ENCODE data around the gene TAF10. TPM values are rescaled to one million over a fixed set of nuclear protein-coding genes. Genes with fewer than 3 reads are reported as not detected.

Gene TAF10
- total and polyA plus RNA-seq, 4 experiments from 2014 or later: 116 to 367 (median 145) TPM

DNA sequence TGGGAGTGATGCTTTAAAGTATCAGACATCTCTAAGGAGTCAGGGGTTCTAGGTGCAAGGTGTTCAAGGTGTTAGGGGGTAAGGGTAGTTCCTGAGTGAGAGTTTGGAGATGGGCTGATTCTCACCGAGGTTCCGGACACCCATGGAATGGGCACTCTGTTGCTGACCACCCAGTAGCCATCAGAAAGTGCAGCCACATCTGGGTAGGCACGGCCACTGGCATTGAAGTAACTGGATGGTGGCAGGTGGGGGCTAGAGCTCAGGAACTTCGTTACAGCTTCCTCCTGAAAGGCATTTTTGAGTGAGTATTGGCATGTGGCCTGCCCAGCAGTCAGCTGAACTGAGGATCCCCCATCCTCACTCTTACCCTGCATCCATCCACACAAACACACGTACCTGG, 3.0 kb upstream of the TAF10 start:
- Histone ChIP-seq H3K36me3 (ENCODE audit: insufficient read depth, low read length) (peaks cover 23% of the 10 kb centered on the region), H3K4me3 (ENCODE audit: low read length in 2 of 2) (no peak overlapping the region), H3K9me3 (ENCODE audit: control insufficient read depth in 1 of 2, low read length in 2 of 2) (no peaks in the 10 kb centered on the region), H3K27me3 (ENCODE audit: insufficient read depth, low read length) (no peaks in the 10 kb centered on the region), H3K4me1 (ENCODE audit: insufficient read depth, low read length) (peaks cover 55% of the 10 kb centered on the region), H3K27ac (ENCODE audit: low read depth, low read length) (no peak overlapping the region)
- peak overlapping the region in 3 of 7 donors; percentile 30 to 55 (median 39) for H3K27ac Mint-ChIP-seq
- H3K4me3 Mint-ChIP-seq: no peak overlapping the region
- H3K4me1 Mint-ChIP-seq: peaks cover 6 to 24% (median 17%) of the 10 kb centered on the region in 4 donors
- H3K9me3 Mint-ChIP-seq: no peaks in the 10 kb centered on the region
- peaks cover 14 to 25% of the 10 kb centered on the region in 2 donors for H3K36me3 Mint-ChIP-seq
- intact Hi-C loops (cut with micrococcal nuclease): loop anchor here (10.0 kb wide), 1 partner anchor 200 kb away; the partner anchor contains the start of gene APBB1
- ChIA-PET CTCF (ENCODE audit: partially characterized antibody) (interaction anchor here (4.6 kb wide), 1 partner anchor 11 kb away, joined by 37 read pairs; the partner anchor contains the start of genes ILK and RRP8), POLR2A (ENCODE audit: partially characterized antibody) (interaction anchor here (1.5 to 9.0 kb wide), 3 partner anchors 8 to 69 kb away, joined by 3 to 172 read pairs (median 132); partner anchors contain the start of genes ILK, MRPL17 and RRP8)
- H3K27me3 Mint-ChIP-seq: no peaks in the 10 kb centered on the region
- no peak for DNase-seq

DNA sequence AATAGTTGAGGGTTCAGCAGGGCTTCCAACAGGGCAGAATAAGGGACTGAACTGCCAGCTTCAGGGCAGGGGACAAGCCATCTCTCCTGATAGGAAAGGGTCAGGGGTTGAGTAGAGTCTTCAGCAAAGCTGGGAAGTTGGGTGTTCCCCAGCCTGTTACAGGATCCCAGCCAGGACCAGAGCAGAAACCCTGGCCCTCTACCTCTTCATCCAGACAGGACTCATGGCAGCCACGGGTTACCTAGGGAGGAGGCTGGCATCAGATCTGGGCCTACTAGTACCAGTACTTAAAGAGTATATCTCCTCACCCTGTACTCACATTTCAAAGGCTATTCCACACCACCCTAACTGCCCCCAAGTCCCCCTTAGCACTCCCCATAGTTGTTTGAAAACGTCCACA, 2.4 kb upstream of the TAF10 start:
- no peak overlapping the region for H3K27ac ChIP-seq (ENCODE audit: low read depth, low read length)
- ChIA-PET CTCF (ENCODE audit: partially characterized antibody) (interaction anchor here (1.1 to 4.6 kb wide), 3 partner anchors 11 to 69 kb away, joined by 5 to 37 read pairs (median 28); partner anchors contain the start of genes ILK, MRPL17 and RRP8), POLR2A (ENCODE audit: partially characterized antibody) (interaction anchor here (4.5 to 9.0 kb wide), 2 partner anchors 11 to 69 kb away, joined by 69 to 172 read pairs; partner anchors contain the start of genes ILK, MRPL17 and RRP8)
- no peak overlapping the region for H3K4me3 ChIP-seq (ENCODE audit: low read length in 2 of 2)
- no peaks in the 10 kb centered on the region for H3K27me3 ChIP-seq (ENCODE audit: insufficient read depth, low read length)
- Mint-ChIP-seq H3K4me3 (no peak overlapping the region), H3K27ac (peak overlapping the region in 1 of 7 donors; percentile 55), H3K4me1 (peaks cover 6 to 30% (median 18%) of the 10 kb centered on the region in 4 donors), H3K27me3 (no peaks in the 10 kb centered on the region), H3K36me3 (peaks cover 20 to 31% of the 10 kb centered on the region in 2 donors), H3K9me3 (no peaks in the 10 kb centered on the region)
- peaks cover 29% of the 10 kb centered on the region for H3K36me3 ChIP-seq (ENCODE audit: insufficient read depth, low read length)
- no peaks in the 10 kb centered on the region for H3K9me3 ChIP-seq (ENCODE audit: control insufficient read depth in 1 of 2, low read length in 2 of 2)
- no peak for DNase-seq
- intact Hi-C loops (cut with micrococcal nuclease): loop anchor here (10.0 kb wide), 1 partner anchor 200 kb away; the partner anchor contains the start of gene APBB1
- H3K4me1 ChIP-seq (ENCODE audit: insufficient read depth, low read length): peaks cover 53% of the 10 kb centered on the region

DNA sequence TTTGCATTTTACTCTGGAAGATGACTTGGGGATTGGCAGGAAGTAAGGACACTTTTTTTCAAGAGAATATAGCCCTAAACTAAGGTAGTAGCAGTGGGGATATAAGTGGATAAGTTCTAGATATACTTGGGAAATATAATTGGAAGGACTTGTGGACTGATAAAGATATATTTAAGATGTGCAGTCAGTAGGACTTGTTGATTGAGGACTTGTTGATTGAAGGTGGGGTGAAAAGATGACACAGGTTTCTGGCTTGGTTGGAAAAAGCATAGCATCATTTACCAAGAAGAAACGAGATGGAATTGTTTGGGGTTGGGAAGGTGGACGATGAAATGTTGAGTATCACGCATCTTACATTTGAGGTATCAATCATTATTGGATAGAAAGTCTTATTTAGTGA, 1.5 kb upstream of the TAF10 start:
- Mint-ChIP-seq H3K4me3 (no peak overlapping the region), H3K27me3 (no peaks in the 10 kb centered on the region), H3K4me1 (peaks cover 6 to 36% (median 21%) of the 10 kb centered on the region in 4 donors), H3K9me3 (no peaks in the 10 kb centered on the region), H3K27ac (no peak overlapping the region), H3K36me3 (peaks cover 21 to 39% of the 10 kb centered on the region in 2 donors)
- intact Hi-C loops (cut with micrococcal nuclease): loop anchor here (2.0 to 10.0 kb wide), 3 partner anchors 133 to 223 kb away; partner anchors contain the start of genes APBB1 and SMPD1
- peak overlapping the region; percentile 87 for H3K27ac ChIP-seq (ENCODE audit: low read depth, low read length)
- DNase-seq: no peak
- peaks cover 39% of the 10 kb centered on the region for H3K36me3 ChIP-seq (ENCODE audit: insufficient read depth, low read length)
- H3K4me1 ChIP-seq (ENCODE audit: insufficient read depth, low read length): peaks cover 51% of the 10 kb centered on the region
- ChIA-PET CTCF (ENCODE audit: partially characterized antibody) (interaction anchor here (0.8 to 4.6 kb wide), 12 partner anchors 8 to 196 kb away, joined by 3 to 56 read pairs (median 8); partner anchors contain the start of genes ARFIP2, ILK, MRPL17 and RRP8), POLR2A (ENCODE audit: partially characterized antibody) (interaction anchor here (1.1 to 9.0 kb wide), 17 partner anchors 8 to 223 kb away, joined by 3 to 172 read pairs (median 12); partner anchors contain the start of genes ILK, MRPL17, RRP8 and SMPD1)
- no peak overlapping the region for H3K4me3 ChIP-seq (ENCODE audit: low read length in 2 of 2)
- H3K9me3 ChIP-seq (ENCODE audit: control insufficient read depth in 1 of 2, low read length in 2 of 2): no peaks in the 10 kb centered on the region
- no peaks in the 10 kb centered on the region for H3K27me3 ChIP-seq (ENCODE audit: insufficient read depth, low read length)

DNA sequence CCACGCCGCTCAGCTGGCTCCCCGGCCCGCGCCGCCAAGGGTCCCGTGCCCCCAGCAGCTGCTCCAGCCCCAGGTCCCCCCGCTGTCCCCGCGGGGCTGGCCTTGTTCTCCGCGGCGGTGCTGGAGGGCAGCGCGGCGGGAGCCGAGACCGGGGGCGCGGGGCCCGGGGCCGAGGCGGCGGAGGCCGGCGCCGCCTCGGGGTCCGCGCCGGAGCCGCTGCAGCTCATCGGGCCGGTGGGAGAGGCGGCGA, 128 bp downstream of the TAF10 start:
- intact Hi-C loops (cut with micrococcal nuclease): loop anchor here (1.0 to 10.0 kb wide), 5 partner anchors 8 to 221 kb away; partner anchors contain the start of genes APBB1, MRPL17 and SMPD1
- H3K4me1 Mint-ChIP-seq: peaks cover 6 to 36% (median 28%) of the 10 kb centered on the region in 4 donors
- H3K36me3 Mint-ChIP-seq: peaks cover 21 to 50% of the 10 kb centered on the region in 2 donors
- H3K36me3 ChIP-seq (ENCODE audit: insufficient read depth, low read length): peaks cover 47% of the 10 kb centered on the region
- DNase-seq: no peak
- H3K9me3 Mint-ChIP-seq: no peaks in the 10 kb centered on the region
- peaks cover 51% of the 10 kb centered on the region for H3K4me1 ChIP-seq (ENCODE audit: insufficient read depth, low read length)
- peak overlapping the region in 1 of 2 donors; percentile 66 for H3K4me3 ChIP-seq (ENCODE audit: low read length in 2 of 2)
- CTCF ChIA-PET (ENCODE audit: partially characterized antibody): interaction anchor here (0.8 to 4.6 kb wide), 12 partner anchors 8 to 94 kb away, joined by 3 to 56 read pairs (median 9); partner anchors contain the start of genes ILK, MRPL17 and RRP8
- H3K27ac Mint-ChIP-seq: peak overlapping the region in 6 of 7 donors; percentile 95 to 97 (median 97)
- H3K4me3 Mint-ChIP-seq: peak overlapping the region; percentile 87 to 94 (median 91)
- H3K27me3 ChIP-seq (ENCODE audit: insufficient read depth, low read length): no peaks in the 10 kb centered on the region
- no peaks in the 10 kb centered on the region for H3K27me3 Mint-ChIP-seq
- H3K9me3 ChIP-seq (ENCODE audit: control insufficient read depth in 1 of 2, low read length in 2 of 2): no peaks in the 10 kb centered on the region
- peak overlapping the region; percentile 87 for H3K27ac ChIP-seq (ENCODE audit: low read depth, low read length)
- POLR2A ChIA-PET (ENCODE audit: partially characterized antibody): interaction anchor here (0.8 to 9.0 kb wide), 34 partner anchors 8 to 377 kb away, joined by 3 to 172 read pairs (median 4); partner anchors contain the start of genes APBB1, ARFIP2, DCHS1 and FHIP1B

DNA sequence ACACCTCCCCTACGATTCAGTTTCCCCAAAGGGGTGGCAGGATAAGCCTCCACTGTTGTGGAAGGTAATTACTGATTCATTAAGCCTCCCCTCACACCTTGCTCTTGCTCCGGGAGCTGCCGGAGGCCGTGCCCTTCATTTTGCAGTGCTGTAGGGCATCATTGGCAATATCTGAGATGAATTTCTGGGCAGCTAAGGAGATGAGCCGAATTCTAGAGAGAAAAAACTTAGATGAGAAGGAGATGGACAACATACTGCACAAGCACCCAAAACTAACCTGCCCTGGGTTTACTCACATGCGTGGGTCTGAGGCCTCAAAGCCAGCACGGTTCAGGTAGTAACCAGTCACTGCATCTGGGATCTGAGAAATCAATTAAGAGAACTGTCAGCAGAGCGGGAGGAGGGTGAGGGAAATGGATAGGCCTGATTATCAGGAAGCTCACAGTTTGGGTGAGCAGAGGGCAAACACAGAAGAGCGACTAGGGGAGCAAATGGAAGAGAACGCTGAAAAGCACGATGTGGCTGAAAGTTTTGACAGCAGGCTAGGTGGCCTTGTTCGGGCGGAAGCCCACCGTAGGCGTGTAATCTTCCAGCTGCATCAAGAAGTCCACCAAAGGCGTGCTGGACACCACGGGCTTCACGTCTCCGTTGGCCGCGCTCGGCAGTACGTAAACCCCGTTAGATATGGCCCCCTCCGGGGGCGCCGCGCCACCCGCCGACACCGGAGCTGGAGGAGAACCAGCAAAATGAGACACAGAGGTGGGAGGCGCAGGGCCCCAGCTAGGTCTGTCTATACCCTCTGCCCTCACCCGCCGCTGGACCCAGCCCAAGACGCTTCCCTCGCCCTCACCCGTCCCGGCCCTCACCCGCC, 689 bp downstream of the TAF10 start:
- intact Hi-C loops (cut with micrococcal nuclease): loop anchor here (10.0 kb wide), 1 partner anchor 197 kb away; the partner anchor contains the start of gene APBB1
- H3K4me1 Mint-ChIP-seq: peaks cover 6 to 36% (median 32%) of the 10 kb centered on the region in 4 donors
- H3K9me3 ChIP-seq (ENCODE audit: control insufficient read depth in 1 of 2, low read length in 2 of 2): no peaks in the 10 kb centered on the region
- peak overlapping the region; percentile 49 to 63 for H3K4me3 ChIP-seq (ENCODE audit: low read length in 2 of 2)
- peaks cover 55% of the 10 kb centered on the region for H3K4me1 ChIP-seq (ENCODE audit: insufficient read depth, low read length)
- H3K27ac Mint-ChIP-seq: peak overlapping the region in 6 of 7 donors; percentile 95 to 97 (median 97)
- H3K4me3 Mint-ChIP-seq: peak overlapping the region; percentile 87 to 94 (median 91)
- H3K27ac ChIP-seq (ENCODE audit: low read depth, low read length): peak overlapping the region; percentile 87
- peaks cover 21 to 52% of the 10 kb centered on the region in 2 donors for H3K36me3 Mint-ChIP-seq
- peak in 1 of 5 donors; percentile 57 for DNase-seq
- ChIA-PET CTCF (ENCODE audit: partially characterized antibody) (interaction anchor here (0.8 to 4.6 kb wide), 11 partner anchors 8 to 95 kb away, joined by 3 to 56 read pairs (median 10); partner anchors contain the start of genes ILK, MRPL17 and RRP8), POLR2A (ENCODE audit: partially characterized antibody) (interaction anchor here (0.8 to 9.6 kb wide), 34 partner anchors 6 to 377 kb away, joined by 3 to 172 read pairs (median 6); partner anchors contain the start of genes APBB1, ARFIP2, DCHS1 and FHIP1B)
- H3K36me3 ChIP-seq (ENCODE audit: insufficient read depth, low read length): peaks cover 47% of the 10 kb centered on the region
- H3K9me3 Mint-ChIP-seq: no peaks in the 10 kb centered on the region
- H3K27me3 Mint-ChIP-seq: no peaks in the 10 kb centered on the region
- no peaks in the 10 kb centered on the region for H3K27me3 ChIP-seq (ENCODE audit: insufficient read depth, low read length)

DNA sequence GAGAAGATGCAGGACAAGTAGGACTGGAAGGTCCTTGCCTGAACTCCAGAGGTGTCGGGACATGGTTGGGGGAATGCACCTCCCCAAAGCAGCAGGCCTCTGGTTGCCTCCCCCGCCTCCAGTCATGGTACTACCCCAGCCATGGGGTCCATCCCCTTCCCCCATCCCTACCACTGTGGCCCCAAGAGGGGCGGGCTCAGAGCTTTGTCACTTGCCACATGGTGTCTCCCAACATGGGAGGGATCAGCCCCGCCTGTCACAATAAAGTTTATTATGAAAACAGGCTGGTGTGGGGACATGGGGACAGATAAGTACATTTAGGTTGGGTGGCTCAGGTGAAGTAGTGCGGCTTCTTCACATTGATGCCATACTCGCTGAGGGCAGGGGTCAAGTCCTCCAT, 1.4 kb downstream of the TAF10 start:
- Histone ChIP-seq H3K4me1 (ENCODE audit: insufficient read depth, low read length) (peaks cover 62% of the 10 kb centered on the region), H3K9me3 (ENCODE audit: control insufficient read depth in 1 of 2, low read length in 2 of 2) (no peaks in the 10 kb centered on the region), H3K27me3 (ENCODE audit: insufficient read depth, low read length) (no peaks in the 10 kb centered on the region), H3K36me3 (ENCODE audit: insufficient read depth, low read length) (peaks cover 45% of the 10 kb centered on the region), H3K27ac (ENCODE audit: low read depth, low read length) (peak overlapping the region; percentile 87), H3K4me3 (ENCODE audit: low read length in 2 of 2) (no peak overlapping the region)
- Mint-ChIP-seq H3K9me3 (no peaks in the 10 kb centered on the region), H3K36me3 (peaks cover 15 to 51% of the 10 kb centered on the region in 2 donors), H3K27ac (peak overlapping the region in 6 of 7 donors; percentile 75 to 97 (median 95)), H3K27me3 (no peaks in the 10 kb centered on the region), H3K4me3 (peak overlapping the region; percentile 63 to 94 (median 91)), H3K4me1 (peaks cover 1 to 34% (median 31%) of the 10 kb centered on the region in 4 donors)
- intact Hi-C loops (cut with micrococcal nuclease): loop anchor here (10.0 kb wide), 1 partner anchor 196 kb away; the partner anchor contains the start of gene APBB1
- ChIA-PET POLR2A (ENCODE audit: partially characterized antibody) (interaction anchor here (1.0 to 9.6 kb wide), 9 partner anchors 7 to 135 kb away, joined by 3 to 172 read pairs (median 45); partner anchors contain the start of genes ILK, MRPL17, RRP8 and TPP1), CTCF (ENCODE audit: partially characterized antibody) (interaction anchor here (0.8 to 4.1 kb wide), 3 partner anchors 57 to 127 kb away, joined by 3 to 56 read pairs (median 26); partner anchors contain the start of gene MRPL17)
- DNase-seq: no peak
